H1 (cell line): ENCODE measurements around the gene ZNF689. TPM values are rescaled to one million over a fixed set of nuclear protein-coding genes. Genes with fewer than 3 reads are reported as not detected.
A peak's percentile ranks its signal among the peaks of the same experiment; 100 is the strongest.

ENCODE experiments used
- BACH1 ChIP-seq: IDR thresholded peaks from 2 replicates; pipeline ENCODE4 v1.6.1; 2012; ENCODE audit warnings: low read length, improper control_type of control experiment
- BCL11A ChIP-seq, 2 experiments: IDR thresholded peaks; one replicate each; pipeline ENCODE4 v1.6.1; 2011; ENCODE audit warnings: low read depth in 2 of 2, low read length in 2 of 2, mild to moderate bottlenecking in 2 of 2
- CEBPB ChIP-seq: IDR thresholded peaks from 2 replicates; pipeline ENCODE4 v1.6.1; 2012; ENCODE audit warnings: low read depth, low read length
- CHD2 ChIP-seq: IDR thresholded peaks from 2 replicates; pipeline ENCODE4 v1.6.1; 2012; ENCODE audit warnings: low read length, improper control_type of control experiment
- CTBP2 ChIP-seq: IDR thresholded peaks from 2 replicates; pipeline ENCODE4 v1.7.0; 2011; ENCODE audit warnings: borderline replicate concordance, mild to moderate bottlenecking, moderate library complexity, mixed read lengths, low read length; ENCODE audit not compliant: insufficient read depth, insufficient read length
- GTF2F1 ChIP-seq: IDR thresholded peaks from 2 replicates; pipeline ENCODE4 v1.6.1; 2012; ENCODE audit warnings: low read depth, low read length, improper control_type of control experiment, borderline replicate concordance
- HDAC2 ChIP-seq, 2 experiments: fragments of 300-600 bp in 1 of 2; sonication (generic) in 1 of 2; IDR thresholded peaks; 2 replicates each; pipeline ENCODE4 v1.6.1; 2011 to 2012; ENCODE audit warnings: low read depth in 2 of 2, low read length in 2 of 2, mild to moderate bottlenecking in 2 of 2, moderate library complexity in 2 of 2, borderline replicate concordance in 1 of 2, inconsistent platforms in 1 of 2
- JUN ChIP-seq: IDR thresholded peaks from 2 replicates; pipeline ENCODE4 v1.6.1; 2011; ENCODE audit warnings: low read depth, mild to moderate bottlenecking, improper control_type of control experiment, low read length
- NANOG ChIP-seq: IDR thresholded peaks from 2 replicates; pipeline ENCODE4 v1.6.1; 2011; ENCODE audit warnings: low read length, low read depth, mild to moderate bottlenecking, inconsistent platforms; ENCODE audit not compliant: insufficient read depth, poor library complexity, severe bottlenecking
- NRF1 ChIP-seq: IDR thresholded peaks from 2 replicates; pipeline ENCODE4 v1.6.1; 2011; ENCODE audit warnings: mild to moderate bottlenecking, low read depth, low read length, improper control_type of control experiment
- PHF8 ChIP-seq: fragments of 200-600 bp; sonication (generic); conservative IDR thresholded peaks from 2 replicates; pipeline ENCODE4 v1.7.1; 2012; ENCODE audit warnings: low read depth, mild to moderate bottlenecking, inconsistent platforms, low read length, moderate library complexity
- RXRA ChIP-seq: IDR thresholded peaks from 2 replicates; pipeline ENCODE4 v1.6.1; 2011; ENCODE audit warnings: low read depth, mild to moderate bottlenecking, low read length, moderate library complexity; ENCODE audit not compliant: insufficient read depth
- SIRT6 ChIP-seq: IDR thresholded peaks from one replicate; pipeline ENCODE4 v1.7.1; 2012; ENCODE audit warnings: low read length, inconsistent platforms
- SP2 ChIP-seq: IDR thresholded peaks from 2 replicates; pipeline ENCODE4 v1.6.1; 2012; ENCODE audit warnings: mild to moderate bottlenecking, low read length, inconsistent platforms
- TCF12 ChIP-seq: IDR thresholded peaks from 2 replicates; pipeline ENCODE4 v1.6.1; 2011; ENCODE audit warnings: low read depth, mild to moderate bottlenecking, low read length
- polyA plus RNA-seq, 7 experiments: library from polyadenylated mRNA; depleted of rRNA in 3 of 7; stranded (reverse) in 5 of 7; unstranded in 2 of 7; fragments of >200 nt in 5 of 7; fragments of 200-250 nt in 2 of 7; gene quantifications; 1 replicate in 5 of 7; 2 replicates in 1 of 7; 4 replicates in 1 of 7; pipeline versions ENCODE4 v1.2.1 to v1.2.3, GENCODE V29; 2011 to 2013; ENCODE audit warnings: missing spikeins in 2 of 7, mixed read lengths in 2 of 7
- total RNA-seq: library from RNA; stranded (reverse); fragmentation: NEBNext Ultra II Directional; extraction: Animal tissue kit (Norgen Biotek cat#: 25700); gene quantifications from 2 replicates; pipeline ENCODE4 v1.2.1, GENCODE V29; 2021
- TF ChIP-seq, protein P1 (sequence below): IDR thresholded peaks from 2 replicates; pipeline ENCODE4 v1.6.1; 2011; ENCODE audit warnings: low read length, improper control_type of control experiment
- TF ChIP-seq, protein P2 (sequence below), 3 experiments: IDR thresholded peaks; 1 replicate in 2 of 3; 2 replicates in 1 of 3; pipeline versions ENCODE4 v1.5.1 to v1.6.1; 2011; ENCODE audit warnings: low read length in 3 of 3, mild to moderate bottlenecking in 3 of 3, inconsistent platforms in 2 of 3, low read depth in 1 of 3, moderate library complexity in 1 of 3; ENCODE audit not compliant: insufficient read depth in 1 of 3; ENCODE audit errors: control extremely low read depth in 1 of 3
- TF ChIP-seq, protein P3 (sequence below): IDR thresholded peaks from 2 replicates; pipeline ENCODE4 v1.6.1; 2012; ENCODE audit warnings: low read length, inconsistent platforms

The ZNF689 gene
- total and polyA plus RNA-seq, 2 of the 8 experiments (the other 6 are each of a cell fraction or from before 2014, with no cell fraction given), result 14.3 to 15.3 TPM

DNA sequence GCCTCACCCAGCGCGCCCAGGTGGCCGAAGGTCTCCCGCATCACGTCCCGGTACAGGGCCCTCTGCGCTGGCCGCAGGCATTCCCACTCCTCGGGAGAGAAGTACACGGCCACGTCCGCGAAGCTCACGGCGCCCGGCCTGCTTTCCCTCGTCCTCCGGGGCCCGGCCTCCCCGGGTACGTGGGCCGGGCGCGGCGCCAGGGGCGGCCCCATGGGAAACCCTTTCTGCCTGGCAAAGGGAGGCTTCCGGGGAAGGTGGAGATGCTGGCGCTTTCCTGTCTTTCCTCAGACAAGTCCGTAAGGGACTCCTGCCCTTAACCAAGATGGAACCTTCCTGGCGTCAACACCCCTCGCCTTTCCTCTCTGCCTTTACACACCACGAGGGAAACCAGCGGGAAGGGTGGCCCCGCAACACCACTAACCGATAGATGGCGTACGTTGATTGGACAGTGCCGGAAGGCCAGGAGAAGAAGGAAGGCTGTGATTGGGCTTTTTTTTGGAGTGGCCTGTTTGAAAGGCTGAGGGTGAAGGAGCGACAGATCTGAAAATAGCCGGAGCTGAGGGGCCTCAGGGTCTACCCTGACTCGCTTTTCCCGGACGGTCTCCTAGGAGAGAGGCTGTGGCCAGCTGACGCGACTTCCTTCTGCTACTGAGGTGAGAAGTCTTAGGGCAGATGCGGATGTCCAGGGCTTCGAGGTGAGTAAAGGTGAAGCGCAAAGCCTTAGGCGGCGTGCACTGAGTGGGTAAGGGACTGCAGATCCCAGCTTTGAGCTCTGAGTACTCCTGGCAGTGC, 24.6 kb downstream of the ZNF689 start, which contains the start of gene ZNF785 (continued):
- no peak for TF ChIP-seq SIRT6
- no peak for TF ChIP-seq SP2
- no peak for TF ChIP-seq CEBPB
- TF ChIP-seq, protein P1, sequence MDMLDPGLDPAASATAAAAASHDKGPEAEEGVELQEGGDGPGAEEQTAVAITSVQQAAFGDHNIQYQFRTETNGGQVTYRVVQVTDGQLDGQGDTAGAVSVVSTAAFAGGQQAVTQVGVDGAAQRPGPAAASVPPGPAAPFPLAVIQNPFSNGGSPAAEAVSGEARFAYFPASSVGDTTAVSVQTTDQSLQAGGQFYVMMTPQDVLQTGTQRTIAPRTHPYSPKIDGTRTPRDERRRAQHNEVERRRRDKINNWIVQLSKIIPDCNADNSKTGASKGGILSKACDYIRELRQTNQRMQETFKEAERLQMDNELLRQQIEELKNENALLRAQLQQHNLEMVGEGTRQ, result peak; percentile 19
- no peak for TF ChIP-seq NRF1
- peak; percentile 88 for TF ChIP-seq BACH1
- peak; percentile 60 for TF ChIP-seq PHF8
- peak in 1 of 2 experiments; percentile 85; a peak in 2 of 4 replicates for TF ChIP-seq HDAC2 (IDR thresholded peaks at IDR 0.05; ENCODE audit: borderline replicate concordance in 1 of 2, low read depth in 2 of 2, low read length in 2 of 2)
- TF ChIP-seq TCF12, result peak; percentile 58; the same call in 1 of the 2 replicates
- TF ChIP-seq, protein P2, sequence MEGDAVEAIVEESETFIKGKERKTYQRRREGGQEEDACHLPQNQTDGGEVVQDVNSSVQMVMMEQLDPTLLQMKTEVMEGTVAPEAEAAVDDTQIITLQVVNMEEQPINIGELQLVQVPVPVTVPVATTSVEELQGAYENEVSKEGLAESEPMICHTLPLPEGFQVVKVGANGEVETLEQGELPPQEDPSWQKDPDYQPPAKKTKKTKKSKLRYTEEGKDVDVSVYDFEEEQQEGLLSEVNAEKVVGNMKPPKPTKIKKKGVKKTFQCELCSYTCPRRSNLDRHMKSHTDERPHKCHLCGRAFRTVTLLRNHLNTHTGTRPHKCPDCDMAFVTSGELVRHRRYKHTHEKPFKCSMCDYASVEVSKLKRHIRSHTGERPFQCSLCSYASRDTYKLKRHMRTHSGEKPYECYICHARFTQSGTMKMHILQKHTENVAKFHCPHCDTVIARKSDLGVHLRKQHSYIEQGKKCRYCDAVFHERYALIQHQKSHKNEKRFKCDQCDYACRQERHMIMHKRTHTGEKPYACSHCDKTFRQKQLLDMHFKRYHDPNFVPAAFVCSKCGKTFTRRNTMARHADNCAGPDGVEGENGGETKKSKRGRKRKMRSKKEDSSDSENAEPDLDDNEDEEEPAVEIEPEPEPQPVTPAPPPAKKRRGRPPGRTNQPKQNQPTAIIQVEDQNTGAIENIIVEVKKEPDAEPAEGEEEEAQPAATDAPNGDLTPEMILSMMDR (IDR thresholded peaks at IDR 0.05; ENCODE audit: control extremely low read depth in 1 of 3, insufficient read depth in 1 of 3, low read depth in 1 of 3, low read length in 3 of 3), result peak in 2 of 3 experiments; percentile 26 to 29; a peak in 3 of 4 replicates
- TF ChIP-seq CHD2, result peak; percentile 88
- no peak for TF ChIP-seq NANOG
- TF ChIP-seq RXRA, result no peak
- no peak for TF ChIP-seq CTBP2
- TF ChIP-seq BCL11A (IDR thresholded peaks at IDR 0.05; ENCODE audit: low read depth in 2 of 2, low read length in 2 of 2), result no peak
- no peak for TF ChIP-seq JUN
- no peak for TF ChIP-seq GTF2F1
- TF ChIP-seq, protein P3, sequence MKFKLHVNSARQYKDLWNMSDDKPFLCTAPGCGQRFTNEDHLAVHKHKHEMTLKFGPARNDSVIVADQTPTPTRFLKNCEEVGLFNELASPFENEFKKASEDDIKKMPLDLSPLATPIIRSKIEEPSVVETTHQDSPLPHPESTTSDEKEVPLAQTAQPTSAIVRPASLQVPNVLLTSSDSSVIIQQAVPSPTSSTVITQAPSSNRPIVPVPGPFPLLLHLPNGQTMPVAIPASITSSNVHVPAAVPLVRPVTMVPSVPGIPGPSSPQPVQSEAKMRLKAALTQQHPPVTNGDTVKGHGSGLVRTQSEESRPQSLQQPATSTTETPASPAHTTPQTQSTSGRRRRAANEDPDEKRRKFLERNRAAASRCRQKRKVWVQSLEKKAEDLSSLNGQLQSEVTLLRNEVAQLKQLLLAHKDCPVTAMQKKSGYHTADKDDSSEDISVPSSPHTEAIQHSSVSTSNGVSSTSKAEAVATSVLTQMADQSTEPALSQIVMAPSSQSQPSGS, result peak; percentile 45; the same call in 1 of the 2 replicates
